ENCODE results near the gene KRTAP10-9.
A peak's percentile ranks its signal among the peaks of the same experiment; 100 is the strongest.
"Not testable (repeated sequence)": the region's sequence is repeated elsewhere in the genome, so short reads cannot be mapped to it uniquely, and the experiment has no call there.

KRTAP10-9 gene
- total RNA-seq = 0 reads per million in 2 experiments

- no peak for DNase-seq (ENCODE audit: low read depth)
These were observed at the start of gene KRTAP10-9 for GRCh38 chr21:44626673-44627143. Gene KRTAP10-9 (plus strand): TSS chr21:44627093. CDS start chr21:44627172, 79 bp downstream.

GRCh38 chr21:44578371-44579055, 48.4 kb upstream of the KRTAP10-9 start:
- DNase-seq (ENCODE audit: low read depth) = no peak

- no peak for DNase-seq (ENCODE audit: low read depth)
These were observed 47.6 kb upstream of the KRTAP10-9 start for GRCh38 chr21:44579056-44579832.

GRCh38 chr21:44579833-44580144, 47.1 kb upstream of the KRTAP10-9 start:
- DNase-seq (ENCODE audit: low read depth) = no peak

GRCh38 chr21:44580231-44580821, 46.6 kb upstream of the KRTAP10-9 start, which contains the start of gene KRTAP10-5:
Gene KRTAP10-5 (minus strand): TSS chr21:44580604. CDS start chr21:44580578, 26 bp downstream.
- not testable (repeated sequence) for DNase-seq (ENCODE audit: low read depth)

GRCh38 chr21:44581158-44581557, 45.7 kb upstream of the KRTAP10-9 start:
- no peak for DNase-seq (ENCODE audit: low read depth)

GRCh38 chr21:44582055-44582454, 44.8 kb upstream of the KRTAP10-9 start:
- no peak for DNase-seq (ENCODE audit: low read depth)

- DNase-seq (ENCODE audit: low read depth) = no peak
These were observed 43.6 kb upstream of the KRTAP10-9 start for GRCh38 chr21:44583089-44583799.

GRCh38 chr21:44583800-44584147, 43.1 kb upstream of the KRTAP10-9 start:
- DNase-seq (ENCODE audit: low read depth) = peak; percentile 22

- DNase-seq (ENCODE audit: low read depth) = no peak
These were observed 41.0 kb upstream of the KRTAP10-9 start for GRCh38 chr21:44585892-44586291.

GRCh38 chr21:44589094-44589493, 37.8 kb upstream of the KRTAP10-9 start:
- no peak for DNase-seq (ENCODE audit: low read depth)

GRCh38 chr21:44589586-44590305, 37.1 kb upstream of the KRTAP10-9 start:
- no peak for DNase-seq (ENCODE audit: low read depth)

- no peak for DNase-seq (ENCODE audit: low read depth)
These were observed 36.6 kb upstream of the KRTAP10-9 start for GRCh38 chr21:44590311-44590721.

GRCh38 chr21:44590897-44591800, 35.7 kb upstream of the KRTAP10-9 start:
- DNase-seq (ENCODE audit: low read depth) = not testable (repeated sequence)

GRCh38 chr21:44591801-44592130, 35.1 kb upstream of the KRTAP10-9 start:
- not testable (repeated sequence) for DNase-seq (ENCODE audit: low read depth)

GRCh38 chr21:44592446-44593311, 34.2 kb upstream of the KRTAP10-9 start, which contains the start of gene KRTAP10-6:
Gene KRTAP10-6 (minus strand): TSS chr21:44592505. CDS start chr21:44592484, 21 bp downstream.
- DNase-seq (ENCODE audit: low read depth) = no peak

GRCh38 chr21:44593598-44594405, 33.1 kb upstream of the KRTAP10-9 start:
- no peak for DNase-seq (ENCODE audit: low read depth)

- no peak for DNase-seq (ENCODE audit: low read depth)
These were observed 32.4 kb upstream of the KRTAP10-9 start for GRCh38 chr21:44594406-44594916.

Measured in T follicular helper cell (primary cell).